Measurements from ENCODE around the gene SLC11A1. TPM values are rescaled to one million over a fixed set of nuclear protein-coding genes. Genes with fewer than 3 reads are reported as not detected.

Gene SLC11A1
- total RNA-seq, 1 donor from 2014 or later = 6.4 TPM

DNA sequence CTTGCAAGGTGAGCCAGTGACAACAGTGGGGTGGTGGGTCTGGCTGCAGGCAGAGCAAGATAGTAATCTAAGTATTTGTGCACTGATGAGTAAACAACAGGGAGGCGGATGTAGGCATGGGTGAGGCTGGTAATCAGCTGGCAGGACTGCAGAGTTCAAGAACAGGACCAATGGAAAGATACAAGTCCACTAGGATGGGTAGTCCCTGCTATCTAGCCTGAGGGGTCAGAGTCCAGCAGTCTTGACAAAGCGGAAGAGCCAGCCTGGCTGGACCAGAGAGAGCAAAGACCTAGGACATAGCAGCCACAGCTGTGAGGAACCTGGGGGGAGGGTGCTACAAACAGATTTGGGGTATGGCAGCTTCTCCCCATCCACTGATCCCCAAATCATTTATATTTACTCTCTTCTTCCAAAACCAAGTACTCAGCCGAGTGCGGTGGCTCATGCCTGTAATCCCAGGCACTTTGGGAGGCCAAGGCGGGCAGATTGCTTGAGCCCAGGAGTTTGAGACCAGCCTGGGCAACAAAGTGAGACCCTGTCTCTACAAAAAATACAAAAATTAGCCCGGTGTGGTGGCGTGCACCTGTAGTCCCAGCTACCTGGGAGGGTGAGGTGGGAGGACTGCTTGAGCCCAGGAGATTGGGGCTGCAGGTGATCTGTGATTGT is 62.8 kb downstream of the SLC11A1 start:
- no peak overlapping the region for H3K27ac ChIP-seq (replicated peaks)
- TF ChIP-seq, protein P1, sequence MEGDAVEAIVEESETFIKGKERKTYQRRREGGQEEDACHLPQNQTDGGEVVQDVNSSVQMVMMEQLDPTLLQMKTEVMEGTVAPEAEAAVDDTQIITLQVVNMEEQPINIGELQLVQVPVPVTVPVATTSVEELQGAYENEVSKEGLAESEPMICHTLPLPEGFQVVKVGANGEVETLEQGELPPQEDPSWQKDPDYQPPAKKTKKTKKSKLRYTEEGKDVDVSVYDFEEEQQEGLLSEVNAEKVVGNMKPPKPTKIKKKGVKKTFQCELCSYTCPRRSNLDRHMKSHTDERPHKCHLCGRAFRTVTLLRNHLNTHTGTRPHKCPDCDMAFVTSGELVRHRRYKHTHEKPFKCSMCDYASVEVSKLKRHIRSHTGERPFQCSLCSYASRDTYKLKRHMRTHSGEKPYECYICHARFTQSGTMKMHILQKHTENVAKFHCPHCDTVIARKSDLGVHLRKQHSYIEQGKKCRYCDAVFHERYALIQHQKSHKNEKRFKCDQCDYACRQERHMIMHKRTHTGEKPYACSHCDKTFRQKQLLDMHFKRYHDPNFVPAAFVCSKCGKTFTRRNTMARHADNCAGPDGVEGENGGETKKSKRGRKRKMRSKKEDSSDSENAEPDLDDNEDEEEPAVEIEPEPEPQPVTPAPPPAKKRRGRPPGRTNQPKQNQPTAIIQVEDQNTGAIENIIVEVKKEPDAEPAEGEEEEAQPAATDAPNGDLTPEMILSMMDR (IDR thresholded peaks at IDR 0.05; ENCODE audit: borderline replicate concordance) = no peak
- H3K36me3 ChIP-seq = peaks cover 31% of the 10 kb centered on the region
- no peak for DNase-seq
- no peaks in the 10 kb centered on the region for H3K27me3 ChIP-seq (ENCODE audit: low read depth)
- H3K4me3 ChIP-seq = no peak overlapping the region
- no peaks in the 10 kb centered on the region for H3K4me1 ChIP-seq
- intact Hi-C loops (cut with micrococcal nuclease) = no loop called here
- no peaks in the 10 kb centered on the region for H3K9me3 ChIP-seq (replicated peaks)

DNA sequence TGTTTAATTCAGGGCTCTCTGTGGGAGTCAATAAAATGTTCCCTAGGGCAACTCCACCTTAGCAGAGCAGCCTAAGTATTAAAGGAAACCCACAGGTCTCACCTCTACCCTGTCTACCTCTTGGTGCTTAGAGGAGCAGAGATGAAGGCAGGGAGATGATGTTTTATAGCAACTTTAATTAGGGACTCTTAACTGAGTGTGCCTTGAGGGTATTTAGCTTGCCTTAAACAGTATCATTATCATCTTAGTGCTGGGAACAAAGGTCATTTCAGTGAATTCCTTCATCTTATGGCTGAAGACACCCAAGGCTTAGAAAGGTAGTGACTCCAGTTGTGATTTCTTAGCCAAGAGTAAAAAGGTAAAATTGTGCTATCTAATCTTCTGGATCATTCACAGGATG is 63.5 kb downstream of the SLC11A1 start:
- intact Hi-C loops (cut with micrococcal nuclease) = no loop called here
- H3K36me3 ChIP-seq = peaks cover 33% of the 10 kb centered on the region
- H3K4me3 ChIP-seq = no peak overlapping the region
- no peak overlapping the region for H3K27ac ChIP-seq (replicated peaks)
- TF ChIP-seq, protein P1 (IDR thresholded peaks at IDR 0.05; ENCODE audit: borderline replicate concordance) = no peak
- DNase-seq = no peak
- no peaks in the 10 kb centered on the region for H3K27me3 ChIP-seq (ENCODE audit: low read depth)
- no peaks in the 10 kb centered on the region for H3K4me1 ChIP-seq
- no peaks in the 10 kb centered on the region for H3K9me3 ChIP-seq (replicated peaks)

Small RNA genes within 50 kb of the gene (microRNA-seq; reads per million reads assigned to microRNA genes)
- 55,195 reads per million, percentile 99 among the genes with 10 or more reads in this experiment for gene MIR26B
- gene MIR6810 = not detected

Other genes starting within 250 kb of the SLC11A1 start
- 0.44 TPM for gene CXCR1, start 215.3 kb upstream of the SLC11A1 start, total RNA-seq
- gene ARPC2, start 165.1 kb upstream of the SLC11A1 start, total RNA-seq = 135 TPM
- 1.5 TPM for gene GPBAR1, start 121.3 kb upstream of the SLC11A1 start, total RNA-seq
- gene AAMP, start 112.1 kb upstream of the SLC11A1 start, total RNA-seq = 50.5 TPM
- 75.4 TPM for gene PNKD, start 111.8 kb upstream of the SLC11A1 start, total RNA-seq
- 111 TPM for gene TMBIM1, start 89.8 kb upstream of the SLC11A1 start, total RNA-seq
- not detected for gene CATIP, start 25.4 kb upstream of the SLC11A1 start, total RNA-seq
- 81.5 TPM for gene CTDSP1, start 17.6 kb downstream of the SLC11A1 start, total RNA-seq
- not detected for gene VIL1, start 36.9 kb downstream of the SLC11A1 start, total RNA-seq
- 5.7 TPM for gene USP37, start 186.1 kb downstream of the SLC11A1 start, total RNA-seq
- gene CNOT9, start 186.6 kb downstream of the SLC11A1 start, total RNA-seq = 18.9 TPM
- gene PLCD4, start 225.6 kb downstream of the SLC11A1 start, total RNA-seq = 0.99 TPM